ENCODE results near the gene ITGA3.

Gene ITGA3

GRCh38 chr17:50095626-50096037 lies 39.7 kb downstream of the ITGA3 start:
- DNase-seq = no peak

- no peak for DNase-seq
Measured at GRCh38 chr17:50096092-50096491, 40.2 kb downstream of the ITGA3 start.

DNA sequence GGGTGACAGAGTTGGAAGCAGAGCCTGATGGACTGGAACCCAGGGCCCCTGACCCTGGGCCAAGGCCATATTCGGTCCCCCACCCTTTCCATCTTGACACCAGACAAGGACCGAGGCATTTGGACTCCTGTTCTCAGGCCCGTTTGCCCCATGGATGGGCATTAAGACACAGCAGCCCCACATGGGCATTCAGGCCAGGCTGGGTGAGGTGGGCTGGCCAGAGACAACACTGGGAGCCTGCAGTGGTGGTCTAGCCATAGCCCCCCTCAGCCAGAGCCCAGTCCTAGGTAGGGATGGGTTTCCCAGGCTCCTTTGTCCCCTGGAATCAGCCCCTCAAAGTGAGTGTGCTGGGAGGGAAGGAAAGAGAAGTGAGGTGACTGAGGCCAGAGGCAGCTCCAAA lies 40.8 kb downstream of the ITGA3 start:
- no peak for DNase-seq

- DNase-seq = no peak
Measured at GRCh38 chr17:50097455-50097854, 41.5 kb downstream of the ITGA3 start.

DNA sequence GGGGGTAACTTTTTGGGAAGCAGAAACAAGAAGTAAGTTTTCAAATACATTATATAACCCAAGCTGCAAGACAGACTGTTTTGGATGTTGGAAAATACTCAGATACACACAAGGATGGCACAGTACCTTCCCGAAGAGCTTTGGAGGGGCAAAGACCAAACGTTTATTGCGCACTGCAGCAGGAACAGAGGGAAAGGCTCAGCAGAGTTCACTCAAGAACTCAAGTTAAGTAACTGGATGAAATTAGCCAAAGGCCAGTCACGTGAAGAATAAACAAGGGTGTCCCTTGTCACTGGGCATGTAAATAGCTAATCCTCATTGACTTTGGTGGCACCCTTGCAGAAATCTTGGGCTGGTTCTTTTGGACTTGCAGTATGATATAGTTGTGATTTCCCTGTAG lies 42.0 kb downstream of the ITGA3 start:
- no peak for DNase-seq

DNA sequence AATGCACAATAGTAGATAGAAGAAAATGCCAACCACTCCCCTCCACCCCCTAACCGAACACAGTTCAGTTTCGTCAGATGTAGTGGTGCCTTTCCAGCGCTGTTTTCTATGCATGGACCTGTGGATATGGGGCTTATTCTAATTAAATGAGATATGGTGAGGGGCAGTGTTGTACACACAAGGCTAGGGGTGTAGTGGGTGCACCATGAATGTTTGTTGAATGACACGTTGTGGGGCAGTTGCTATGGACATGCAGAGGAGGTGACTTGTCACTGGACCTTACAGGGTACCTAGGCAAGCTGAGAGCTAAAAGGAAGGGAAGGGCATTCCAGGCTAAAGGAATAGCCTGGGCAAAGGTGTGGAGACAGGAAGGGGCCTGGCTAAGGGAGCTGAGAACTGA lies 42.7 kb downstream of the ITGA3 start:
- DNase-seq = no peak

DNA sequence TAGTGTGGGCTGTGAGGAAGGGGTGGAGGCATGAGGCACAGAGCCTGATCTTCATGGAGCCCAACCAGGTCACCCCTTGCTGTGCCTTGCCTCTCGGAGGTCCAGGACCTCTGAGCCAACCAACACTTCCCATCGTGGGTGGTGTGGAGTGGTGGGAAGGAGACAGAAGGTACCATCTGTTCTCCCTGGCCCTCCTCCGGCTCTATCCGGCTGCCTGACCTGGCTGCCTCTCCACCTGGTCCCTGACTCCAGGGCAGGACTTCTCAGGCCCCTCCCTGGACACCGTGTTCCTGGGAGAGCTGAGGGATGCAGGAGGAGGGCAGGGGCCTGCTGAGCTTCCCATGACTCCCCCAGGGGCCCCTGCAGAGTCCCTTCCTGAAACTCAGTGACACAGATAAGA lies 43.1 kb downstream of the ITGA3 start:
- DNase-seq = no peak

DNA sequence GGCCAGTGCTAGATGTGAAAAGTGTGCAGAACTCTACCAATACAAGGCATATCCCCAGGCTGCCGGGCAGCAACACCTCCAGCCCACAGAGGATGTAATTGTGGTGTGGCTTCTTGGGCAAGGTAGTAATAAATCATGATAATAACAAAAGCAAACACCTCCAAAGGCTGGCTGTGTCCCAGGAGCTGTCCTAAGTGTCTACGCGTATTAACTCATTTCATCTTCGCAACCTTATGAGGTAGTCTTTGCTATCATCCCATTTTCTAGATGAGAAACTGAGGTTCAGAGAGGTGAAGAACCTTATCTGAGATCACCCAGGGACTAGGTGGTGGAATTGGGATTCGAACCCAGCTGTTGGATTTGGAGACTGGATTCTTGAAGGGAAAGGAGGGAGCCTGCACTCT lies 44.6 kb downstream of the ITGA3 start:
- DNase-seq = no peak

DNA sequence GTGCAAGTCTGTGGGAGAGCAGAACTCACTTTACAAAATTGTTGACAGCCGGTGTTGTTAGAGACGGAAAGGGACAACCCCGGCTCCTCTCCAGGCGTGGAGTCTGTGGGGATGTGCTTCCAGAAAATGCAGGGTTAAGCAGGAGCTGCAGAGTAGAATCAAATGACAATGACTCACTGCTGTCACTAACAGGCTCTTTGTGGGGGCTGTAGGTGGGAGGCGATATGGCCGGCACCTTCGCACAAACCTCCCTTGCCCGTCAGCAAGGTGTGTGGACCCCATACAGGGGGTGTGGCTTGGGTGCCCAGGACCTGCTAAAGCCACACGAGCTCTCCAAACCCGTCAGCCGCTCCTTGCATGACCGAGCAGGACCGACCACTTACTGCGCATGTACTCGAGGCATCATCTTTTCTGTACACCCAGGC lies 45.0 kb downstream of the ITGA3 start:
- DNase-seq = no peak

DNA sequence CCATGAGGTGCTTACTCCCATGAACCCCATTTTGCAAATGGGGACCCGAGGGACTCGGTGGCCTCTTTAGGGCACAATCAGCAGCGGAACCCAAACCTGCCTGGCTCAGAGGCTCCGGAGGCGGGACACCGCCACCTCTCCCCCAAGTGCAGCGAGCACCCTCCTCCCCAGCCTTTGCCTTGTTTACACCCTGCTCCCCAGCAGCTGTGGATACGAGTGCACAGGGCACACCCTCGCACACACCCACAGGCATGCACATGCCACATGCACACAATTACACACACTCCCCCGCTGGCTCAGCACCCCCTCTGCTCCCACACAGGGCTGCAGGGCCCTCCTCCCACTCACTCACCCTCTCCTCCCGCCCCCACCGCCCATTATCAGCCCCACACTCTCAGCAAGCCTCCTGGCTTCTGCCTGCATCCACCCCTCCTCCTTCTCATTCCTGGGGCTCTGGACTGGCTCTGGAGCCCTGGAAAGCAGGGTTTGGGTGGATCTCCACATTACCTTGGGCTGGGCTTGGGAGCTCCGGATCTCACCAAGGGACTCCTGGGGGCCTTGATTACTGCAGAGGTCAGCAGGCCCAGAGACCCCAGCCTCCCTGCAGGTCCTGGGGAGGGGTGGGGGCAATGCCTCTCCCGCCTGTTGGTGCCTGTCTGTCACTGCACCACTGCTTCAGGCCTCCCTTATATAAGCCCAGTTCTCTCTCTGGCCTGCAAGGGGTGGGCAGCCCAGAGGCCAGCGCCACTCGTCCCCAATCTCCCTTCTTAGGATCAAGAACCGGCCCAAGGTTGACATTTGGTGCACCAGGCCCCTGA lies 45.6 kb downstream of the ITGA3 start:
- no peak for DNase-seq

DNA sequence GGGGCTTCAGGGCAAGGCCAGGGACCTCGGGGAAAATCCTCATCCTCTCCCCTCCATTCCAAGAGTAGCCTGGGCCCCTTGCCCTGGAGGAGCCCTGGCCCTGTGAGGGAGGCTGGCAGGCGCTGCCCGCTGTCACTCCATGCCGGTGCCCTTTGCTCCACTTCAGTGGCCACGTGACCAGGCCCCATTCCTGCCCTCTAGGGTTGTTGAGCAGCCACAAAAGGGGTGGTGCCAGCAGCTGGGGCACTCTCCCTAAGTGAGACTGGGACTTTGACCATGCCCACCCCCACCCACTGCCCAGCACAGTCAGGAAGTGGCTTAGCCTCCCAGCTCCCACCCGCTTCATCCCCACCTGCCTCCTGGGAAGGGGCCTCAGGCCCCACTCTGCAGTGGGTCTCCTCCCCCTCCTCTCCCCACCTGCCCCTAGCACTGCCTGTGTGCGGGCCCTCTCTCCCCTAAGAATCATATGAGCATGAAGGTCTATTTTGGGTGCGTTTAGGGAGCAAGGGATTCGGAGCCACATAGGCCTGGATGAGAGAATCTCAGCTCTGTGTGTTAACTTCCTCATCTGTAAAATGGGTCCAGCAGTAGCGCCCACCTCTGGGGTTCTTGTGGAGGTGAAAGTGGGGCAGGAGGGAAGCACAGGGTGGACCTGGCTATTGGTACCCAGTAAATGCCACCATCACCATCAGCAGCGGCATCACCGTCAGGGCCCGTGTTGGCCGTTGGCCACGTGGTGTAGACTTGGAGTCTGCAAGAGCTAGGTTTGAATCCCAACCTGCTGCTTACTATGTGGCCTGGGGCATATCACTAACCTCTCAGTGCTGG lies 46.5 kb downstream of the ITGA3 start:
- no peak for DNase-seq

GRCh38 chr17:50103252-50103651 lies 47.3 kb downstream of the ITGA3 start:
- DNase-seq = no peak

- DNase-seq = no peak
Measured at GRCh38 chr17:50103941-50104340, 48.0 kb downstream of the ITGA3 start.

DNA sequence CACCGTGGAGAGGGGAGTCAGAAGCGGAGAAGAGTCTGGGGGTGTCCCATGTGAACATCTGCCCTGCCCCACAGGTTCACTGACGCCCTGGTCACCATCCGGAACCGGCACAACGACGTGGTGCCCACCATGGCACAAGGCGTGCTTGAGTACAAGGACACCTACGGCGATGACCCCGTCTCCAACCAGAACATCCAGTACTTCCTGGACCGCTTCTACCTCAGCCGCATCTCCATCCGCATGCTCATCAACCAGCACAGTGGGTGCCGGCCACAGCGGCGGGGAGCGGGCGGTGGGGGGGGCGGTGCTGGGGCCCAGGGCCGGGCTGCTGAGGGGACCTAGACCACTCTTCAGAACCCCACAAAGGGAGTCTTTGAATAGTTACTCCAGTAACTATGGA lies 49.9 kb downstream of the ITGA3 start:
- no peak for DNase-seq

- no peak for DNase-seq
Measured at GRCh38 chr17:50106393-50107131, 50.7 kb downstream of the ITGA3 start.

GRCh38 chr17:50107790-50108414 lies 52.0 kb downstream of the ITGA3 start:
- DNase-seq = no peak

- DNase-seq = no peak
Measured at GRCh38 chr17:50108556-50108955, 52.6 kb downstream of the ITGA3 start.

- DNase-seq = no peak
Measured at GRCh38 chr17:50109207-50109606, 53.3 kb downstream of the ITGA3 start.

DNA sequence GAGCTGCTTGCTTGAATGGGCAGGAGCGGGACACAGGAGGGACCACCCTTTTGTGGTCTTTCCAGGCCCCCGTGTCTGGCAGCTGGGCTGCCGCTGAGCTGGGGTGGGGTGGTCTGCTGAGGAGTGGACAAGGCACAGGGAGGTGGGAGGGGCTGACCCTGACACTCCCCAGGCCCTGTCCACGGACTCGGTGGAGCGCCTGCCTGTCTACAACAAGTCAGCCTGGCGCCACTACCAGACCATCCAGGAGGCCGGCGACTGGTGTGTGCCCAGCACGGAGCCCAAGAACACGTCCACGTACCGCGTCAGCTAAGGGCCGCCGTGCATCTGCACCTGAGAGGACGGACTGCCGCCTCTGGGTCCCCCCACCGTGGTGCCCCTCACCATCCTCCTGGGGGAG lies 53.9 kb downstream of the ITGA3 start:
- no peak for DNase-seq

DNA sequence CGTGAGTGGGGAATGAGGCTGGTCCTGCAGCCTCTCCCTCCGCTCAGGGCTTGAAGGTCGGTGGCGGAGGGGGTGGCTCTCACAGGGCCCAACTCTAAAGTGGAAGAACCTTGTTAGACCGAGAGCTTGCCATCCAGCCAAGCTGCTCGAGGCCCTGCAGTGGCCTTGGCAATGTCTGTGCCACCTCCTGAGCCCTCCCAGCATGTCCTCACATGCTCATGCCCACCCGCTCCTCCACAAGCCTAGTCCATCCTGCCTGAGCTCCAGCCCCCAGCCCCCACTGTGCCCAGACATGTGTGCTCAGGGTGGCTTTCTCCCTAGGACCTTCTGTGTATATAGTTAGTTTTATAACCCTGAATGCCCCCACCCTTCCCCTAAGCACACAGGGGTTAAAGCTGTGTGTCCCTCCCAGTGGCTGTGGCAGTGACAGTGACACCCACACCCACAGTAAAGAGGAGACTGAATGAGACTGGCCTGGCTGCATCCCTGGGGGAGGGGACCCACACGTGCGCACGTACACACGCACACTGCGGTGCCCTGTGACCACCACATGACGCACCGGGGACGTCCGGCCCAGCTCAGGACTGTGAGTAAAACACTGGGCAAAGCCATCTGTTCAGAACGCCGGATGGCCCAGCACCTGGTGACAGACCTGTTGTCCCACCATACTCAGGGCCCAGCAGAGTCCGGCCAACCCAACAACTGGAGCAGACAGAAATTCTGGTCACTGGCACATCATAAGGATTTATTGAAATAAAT lies 54.9 kb downstream of the ITGA3 start:
- no peak for DNase-seq

DNA sequence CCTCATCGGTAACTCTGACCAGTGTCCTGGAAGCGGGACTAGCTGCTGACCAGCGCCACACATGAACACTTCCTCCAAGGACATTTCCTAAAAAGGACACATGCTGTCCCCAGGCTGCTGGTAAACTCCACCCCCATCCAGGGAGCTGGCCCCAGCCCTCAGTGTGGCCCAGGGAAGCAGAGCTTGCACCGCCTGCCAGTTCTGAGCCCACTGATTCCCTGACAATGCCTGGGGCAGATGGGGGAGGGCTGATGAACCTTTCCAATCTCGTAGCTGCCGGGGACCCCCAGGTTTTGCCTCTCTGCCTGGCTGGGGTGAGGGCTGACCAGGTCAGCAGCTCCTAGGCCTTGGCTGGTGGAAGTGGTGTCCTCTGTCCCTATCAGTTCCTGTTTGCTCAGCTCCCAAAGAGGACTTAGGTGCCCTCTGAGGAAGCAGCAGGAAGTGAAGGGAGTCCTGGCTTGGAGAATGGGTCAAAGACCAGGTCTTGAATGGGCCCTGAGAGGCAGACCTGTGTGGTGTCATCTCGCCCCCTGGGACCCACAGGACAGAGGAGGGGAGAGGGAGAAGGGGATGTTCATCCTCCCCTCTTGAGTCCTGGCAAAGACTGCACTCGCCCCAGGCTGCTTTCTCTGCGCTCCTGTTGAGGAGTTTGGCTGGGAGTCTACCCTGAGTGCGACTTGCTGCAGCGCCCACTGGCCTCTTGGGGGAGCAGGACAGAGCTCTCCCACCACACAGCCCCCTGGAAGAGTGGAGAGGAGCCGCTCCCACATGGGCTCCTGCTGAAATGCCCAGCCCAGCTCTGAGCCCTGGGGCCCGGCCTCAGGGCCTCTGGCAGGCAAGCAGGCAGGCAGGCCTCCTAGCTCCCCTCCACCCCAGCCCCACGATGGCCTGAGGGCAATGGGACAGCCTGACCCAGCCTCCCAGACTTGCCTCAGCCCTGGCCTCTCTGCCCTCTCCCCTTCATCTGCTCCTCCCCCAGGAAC lies 56.1 kb downstream of the ITGA3 start:
- no peak for DNase-seq

All from stimulated activated CD4-positive, alpha-beta T cell treated with anti-CD3 and anti-CD28 coated beads, Interleukin-4, amount 100 ng/mL, for 4 hours (primary cell).